Spleen (tissue), 7 donors: ENCODE measurements around the gene TDRD9.

Source experiments
- POLR2AphosphoS5 ChIP-seq, 3 donors: sonication (generic); formaldehyde crosslinking; IDR thresholded peaks; one replicate each; pipeline ENCODE4 v1.5.1; 2017; ENCODE audit warnings: antibody characterized with exemption in 3 of 3
- TF ChIP-seq, protein P1 (sequence below), 11 experiments: fragments of 200-600 bp in 7 of 11; fragments of 450-650 bp in 4 of 11; sonication (generic) in 4 of 11; IDR thresholded peaks in 8 of 11; conservative IDR thresholded peaks in 3 of 11; 1 replicate in 7 of 11; 2 replicates in 4 of 11; pipeline versions ENCODE4 v1.4.0 to v1.8.0; 2016 to 2021; ENCODE audit warnings: antibody characterized with exemption in 11 of 11, inconsistent platforms in 4 of 11, mild to moderate bottlenecking in 1 of 11
- donor health status: DM: no; HTN: no; CAD: no; lungs with moderate emphysema.
- donor health status: DM: no; HTN: no; CAD: no.
- donor health status: DM: no; HTN: no; CAD: no.

DNA sequence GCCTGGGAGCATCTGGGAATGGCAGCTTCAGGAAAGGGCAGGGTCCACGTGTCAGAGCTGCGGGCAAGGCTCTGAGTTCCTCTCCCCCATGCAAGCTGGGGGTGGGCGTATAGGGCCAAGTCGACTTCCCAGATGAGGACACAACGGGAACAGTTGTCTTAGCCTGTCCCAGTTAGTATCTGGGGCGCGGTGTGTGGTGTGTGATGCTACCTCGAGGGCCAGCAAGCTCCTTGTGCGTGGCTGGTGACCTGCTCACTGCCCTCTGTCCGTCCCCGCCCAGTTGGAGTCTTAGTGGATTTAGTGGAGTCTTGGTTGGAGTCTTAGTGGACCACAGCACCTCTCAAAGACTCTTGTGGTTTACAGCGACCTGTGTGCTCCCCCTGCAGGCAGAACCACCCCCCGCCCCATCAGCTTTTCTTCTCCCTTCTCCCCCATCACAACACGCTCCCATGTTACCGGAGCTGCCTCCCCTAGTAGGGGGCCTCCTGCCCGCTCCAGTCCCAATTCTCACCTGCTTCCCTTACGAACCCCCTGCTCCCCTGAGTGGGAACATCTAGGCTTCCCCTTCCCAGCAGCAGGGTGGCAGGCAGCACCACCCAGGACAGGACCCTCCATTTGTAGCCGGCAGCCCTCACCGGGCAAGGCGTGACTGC is 165.9 kb downstream of the TDRD9 start:
- TF ChIP-seq, protein P1, sequence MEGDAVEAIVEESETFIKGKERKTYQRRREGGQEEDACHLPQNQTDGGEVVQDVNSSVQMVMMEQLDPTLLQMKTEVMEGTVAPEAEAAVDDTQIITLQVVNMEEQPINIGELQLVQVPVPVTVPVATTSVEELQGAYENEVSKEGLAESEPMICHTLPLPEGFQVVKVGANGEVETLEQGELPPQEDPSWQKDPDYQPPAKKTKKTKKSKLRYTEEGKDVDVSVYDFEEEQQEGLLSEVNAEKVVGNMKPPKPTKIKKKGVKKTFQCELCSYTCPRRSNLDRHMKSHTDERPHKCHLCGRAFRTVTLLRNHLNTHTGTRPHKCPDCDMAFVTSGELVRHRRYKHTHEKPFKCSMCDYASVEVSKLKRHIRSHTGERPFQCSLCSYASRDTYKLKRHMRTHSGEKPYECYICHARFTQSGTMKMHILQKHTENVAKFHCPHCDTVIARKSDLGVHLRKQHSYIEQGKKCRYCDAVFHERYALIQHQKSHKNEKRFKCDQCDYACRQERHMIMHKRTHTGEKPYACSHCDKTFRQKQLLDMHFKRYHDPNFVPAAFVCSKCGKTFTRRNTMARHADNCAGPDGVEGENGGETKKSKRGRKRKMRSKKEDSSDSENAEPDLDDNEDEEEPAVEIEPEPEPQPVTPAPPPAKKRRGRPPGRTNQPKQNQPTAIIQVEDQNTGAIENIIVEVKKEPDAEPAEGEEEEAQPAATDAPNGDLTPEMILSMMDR (IDR thresholded peaks at IDR 0.05 in 8 of 11, conservative IDR thresholded peaks at IDR 0.05 in 3 of 11), result no peak
- TF ChIP-seq POLR2AphosphoS5 (IDR thresholded peaks at IDR 0.05), result no peak
